Psoas muscle (tissue), 8 donors: Measurements from ENCODE around the gene DNM1L. TPM values are rescaled to one million over a fixed set of nuclear protein-coding genes. Genes with fewer than 3 reads are reported as not detected.

Experiments used
- ATAC-seq, 4 donors: fragments of 200-7000 bp; cut with Tn5 transposase; one replicate each; pipeline ENCODE4 v1.9.1; 2020; ENCODE audit warnings: moderate library complexity in 3 of 4, mild to moderate bottlenecking in 2 of 4
- DNase-seq, 2 donors: peaks; one replicate each; pipeline ENCODE4 v3.0.0-alpha.2; 2020
- H3K27ac ChIP-seq: fragments of 200-600 bp; one replicate; pipeline ENCODE4 v1.8.0; 2022
- H3K27me3 ChIP-seq, 3 donors: fragments of 200-600 bp in 1 of 3; one replicate each; pipeline versions ENCODE4 v1.6.1 to v1.8.0; 2013 to 2022; ENCODE audit warnings: low read length in 2 of 3, mild to moderate bottlenecking in 2 of 3, moderate library complexity in 1 of 3; ENCODE audit not compliant: insufficient read depth in 3 of 3
- H3K36me3 ChIP-seq, 2 donors: fragments of 200-600 bp in 1 of 2; one replicate each; pipeline versions ENCODE4 v1.6.1 to v1.8.0; 2013 to 2022; ENCODE audit warnings: low read depth in 1 of 2, mild to moderate bottlenecking in 1 of 2, moderate library complexity in 1 of 2; ENCODE audit not compliant: insufficient read depth in 1 of 2
- H3K4me1 ChIP-seq: fragments of 200-600 bp; one replicate; pipeline ENCODE4 v1.8.0; 2022
- H3K4me3 ChIP-seq: fragments of 200-600 bp; one replicate; pipeline ENCODE4 v1.8.0; 2022; ENCODE audit warnings: mild to moderate bottlenecking
- H3K9me3 ChIP-seq: fragments of 200-600 bp; one replicate; pipeline ENCODE4 v1.8.0; 2022
- WGBS, 3 donors: extraction: QIAGEN DNeasy Blood & Tissue Kit; methylation state at CpG; one replicate each; pipeline versions ENCODE4 v1.1.6 to v1.1.7; 2013; 5-methylcytosine and 5-hydroxymethylcytosine counted together
- intact Hi-C, 2 donors: fragments of 100-400 bp; cut with DNase I; formaldehyde crosslinking; loops; one replicate each; pipeline versions ENCODE4 v1.11.0 to v1.14.2; 2022
- polyA plus RNA-seq, 3 donors: library from polyadenylated mRNA; stranded (reverse); fragments of 200-250 nt; gene quantifications; one replicate each; pipeline ENCODE4 v1.2.3, GENCODE V29; 2013
- total RNA-seq, 4 donors: library from RNA; stranded (reverse); fragmentation: NEBNext Ultra II Directional in 2 of 4; extraction: Animal tissue kit (Norgen Biotek cat#: 25700) in 2 of 4; gene quantifications; one replicate each; pipeline versions ENCODE4 v1.2.1 to v1.2.4, GENCODE V29; 2021 to 2023
- TF ChIP-seq, protein P1 (sequence below): fragments of 200-600 bp; IDR thresholded peaks from one replicate; pipeline ENCODE4 v1.8.0; 2022; ENCODE audit warnings: antibody characterized with exemption
- donor health status: healthy with polysubstance abuse.
- donor health status: DM: no; HTN: no; CAD: no; lungs with moderate emphysema.
- donor health status: Bipolar disorder and iron deficiency.
- donor health status: healthy.
- donor health status: DM: yes; HTN: yes; CAD: no.
- donor health status: DM: no; HTN: no; CAD: no.
- donor health status: DM: no; HTN: no; CAD: no.
- donor health status: DM: yes; HTN: yes; CAD: no.

The DNM1L gene
- total and polyA plus RNA-seq, 7 donors: 29.3 to 62.9 (median 40.1) TPM

DNA sequence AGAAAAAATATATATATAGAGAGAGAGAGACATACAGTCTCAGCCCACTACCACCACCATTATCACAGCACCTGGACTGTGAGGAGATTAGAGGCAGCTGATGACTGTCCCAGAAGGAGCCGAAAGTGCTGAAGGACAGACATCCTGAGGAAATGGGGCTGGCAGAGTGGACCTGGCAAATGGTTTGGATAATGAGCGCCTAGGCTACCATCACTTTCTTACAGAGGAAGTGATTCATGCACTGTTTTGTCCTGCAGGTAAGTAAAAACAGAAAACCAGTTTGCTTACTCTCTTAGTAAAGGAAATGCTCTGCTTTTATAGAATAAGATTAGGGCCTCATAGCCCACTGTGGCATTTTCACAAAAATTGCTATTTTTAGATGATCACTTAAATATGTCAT is 28.6 kb upstream of the DNM1L start:
- H3K9me3 ChIP-seq: no peaks in the 10 kb centered on the region
- H3K27me3 ChIP-seq: no peaks in the 10 kb centered on the region
- no peak for ATAC-seq
- no peaks in the 10 kb centered on the region for H3K4me1 ChIP-seq
- intact Hi-C loops: no loop called here
- TF ChIP-seq, protein P1, sequence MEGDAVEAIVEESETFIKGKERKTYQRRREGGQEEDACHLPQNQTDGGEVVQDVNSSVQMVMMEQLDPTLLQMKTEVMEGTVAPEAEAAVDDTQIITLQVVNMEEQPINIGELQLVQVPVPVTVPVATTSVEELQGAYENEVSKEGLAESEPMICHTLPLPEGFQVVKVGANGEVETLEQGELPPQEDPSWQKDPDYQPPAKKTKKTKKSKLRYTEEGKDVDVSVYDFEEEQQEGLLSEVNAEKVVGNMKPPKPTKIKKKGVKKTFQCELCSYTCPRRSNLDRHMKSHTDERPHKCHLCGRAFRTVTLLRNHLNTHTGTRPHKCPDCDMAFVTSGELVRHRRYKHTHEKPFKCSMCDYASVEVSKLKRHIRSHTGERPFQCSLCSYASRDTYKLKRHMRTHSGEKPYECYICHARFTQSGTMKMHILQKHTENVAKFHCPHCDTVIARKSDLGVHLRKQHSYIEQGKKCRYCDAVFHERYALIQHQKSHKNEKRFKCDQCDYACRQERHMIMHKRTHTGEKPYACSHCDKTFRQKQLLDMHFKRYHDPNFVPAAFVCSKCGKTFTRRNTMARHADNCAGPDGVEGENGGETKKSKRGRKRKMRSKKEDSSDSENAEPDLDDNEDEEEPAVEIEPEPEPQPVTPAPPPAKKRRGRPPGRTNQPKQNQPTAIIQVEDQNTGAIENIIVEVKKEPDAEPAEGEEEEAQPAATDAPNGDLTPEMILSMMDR: no peak
- no peak overlapping the region for H3K4me3 ChIP-seq
- no peak for DNase-seq
- H3K36me3 ChIP-seq: peaks cover 0 to 7% of the 10 kb centered on the region in 2 donors
- H3K27ac ChIP-seq: no peak overlapping the region
- 33 to 73% (median 51%) methylated on average over 2 of the region's 2 CpGs for WGBS, 3 donors

GRCh38 chr12:32651151-32651955 is 27.7 kb upstream of the DNM1L start:
- H3K4me3 ChIP-seq: no peak overlapping the region
- DNase-seq (no peak), ATAC-seq (no peak)
- H3K4me1 ChIP-seq: no peaks in the 10 kb centered on the region
- peaks cover 0 to 2% of the 10 kb centered on the region in 2 donors for H3K36me3 ChIP-seq
- intact Hi-C loops: no loop called here
- H3K27me3 ChIP-seq: no peaks in the 10 kb centered on the region
- H3K27ac ChIP-seq: no peak overlapping the region
- H3K9me3 ChIP-seq: no peaks in the 10 kb centered on the region
- TF ChIP-seq, protein P1: no peak
- WGBS, 3 donors: 88 to 94% (median 90%) methylated on average over 5 of the region's 5 CpGs

GRCh38 chr12:32651956-32652210 is 27.2 kb upstream of the DNM1L start:
- intact Hi-C loops: no loop called here
- H3K4me1 ChIP-seq: no peaks in the 10 kb centered on the region
- no peaks in the 10 kb centered on the region for H3K9me3 ChIP-seq
- ATAC-seq (no peak), DNase-seq (no peak)
- WGBS, 3 donors: 82 to 90% (median 88%) methylated on average over 4 of the region's 4 CpGs
- no peaks in the 10 kb centered on the region for H3K36me3 ChIP-seq
- TF ChIP-seq, protein P1: no peak
- no peak overlapping the region for H3K27ac ChIP-seq
- H3K4me3 ChIP-seq: no peak overlapping the region
- H3K27me3 ChIP-seq: no peaks in the 10 kb centered on the region

GRCh38 chr12:32659908-32660440 is 19.1 kb upstream of the DNM1L start:
- peak overlapping the region; percentile 86 for H3K27ac ChIP-seq
- H3K9me3 ChIP-seq: no peaks in the 10 kb centered on the region
- WGBS, 3 donors: 43 to 46% (median 45%) methylated on average over 6 of the region's 6 CpGs
- no peak overlapping the region for H3K4me3 ChIP-seq
- DNase-seq (no peak), ATAC-seq (no peak)
- H3K36me3 ChIP-seq: no peaks in the 10 kb centered on the region
- TF ChIP-seq, protein P1: no peak
- intact Hi-C loops: no loop called here
- H3K4me1 ChIP-seq: peaks cover 20% of the 10 kb centered on the region
- no peaks in the 10 kb centered on the region for H3K27me3 ChIP-seq
